ENCODE results near the gene F9. TPM values are rescaled to one million over a fixed set of nuclear protein-coding genes. Genes with fewer than 3 reads are reported as not detected.
"Not testable (repeated sequence)": the region's sequence is repeated elsewhere in the genome, so short reads cannot be mapped to it uniquely, and the experiment has no call there.

F9 gene
- polyA plus RNA-seq (ENCODE audit: low read depth in 6 of 6), result not detected

DNA sequence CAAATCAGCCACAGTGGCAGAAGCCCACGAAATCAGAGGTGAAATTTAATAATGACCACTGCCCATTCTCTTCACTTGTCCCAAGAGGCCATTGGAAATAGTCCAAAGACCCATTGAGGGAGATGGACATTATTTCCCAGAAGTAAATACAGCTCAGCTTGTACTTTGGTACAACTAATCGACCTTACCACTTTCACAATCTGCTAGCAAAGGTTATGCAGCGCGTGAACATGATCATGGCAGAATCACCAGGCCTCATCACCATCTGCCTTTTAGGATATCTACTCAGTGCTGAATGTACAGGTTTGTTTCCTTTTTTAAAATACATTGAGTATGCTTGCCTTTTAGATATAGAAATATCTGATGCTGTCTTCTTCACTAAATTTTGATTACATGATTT is at the start of gene F9:
TSS of gene F9 (plus strand) at position 190 of the 400 bp plus-strand sequence. CDS start at position 216, 26 bp downstream.
- Mint-ChIP-seq H3K4me3 (no peak within 1 kb of the TSS), H3K27ac (no peak within 1 kb of the TSS), H3K27me3 (no peaks in the 10 kb centered on the region), H3K36me3 (no peaks in the 10 kb centered on the region), H3K9me3 (peaks cover 0 to 4% (median 0%) of the 10 kb centered on the region in 7 donors), H3K4me1 (no peaks in the 10 kb centered on the region)
- DNase-seq (no peak), ATAC-seq (ENCODE audit: low read depth in 2 of 2) (no peak)

DNA sequence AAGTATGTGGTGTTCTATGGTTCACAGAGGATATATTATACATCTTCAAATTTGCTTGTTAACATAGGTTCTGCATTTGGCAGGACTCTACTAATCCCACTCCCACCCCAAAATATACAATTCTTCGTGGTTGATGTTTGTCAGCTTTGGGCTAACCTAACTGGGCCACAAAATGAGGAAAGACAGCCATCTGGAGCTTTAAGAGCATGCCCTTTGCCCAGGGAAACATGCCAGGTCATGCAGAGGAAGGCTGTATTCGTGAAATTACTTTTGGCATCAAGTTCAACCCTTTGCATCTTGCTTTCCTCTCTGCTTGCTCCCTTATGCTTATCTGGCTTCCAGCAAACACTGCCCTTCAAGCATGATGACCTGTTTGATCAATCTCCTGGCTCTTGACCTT is 46.8 kb upstream of the F9 start:
- Mint-ChIP-seq H3K36me3 (no peaks in the 10 kb centered on the region), H3K27ac (no peak overlapping the region), H3K4me1 (no peaks in the 10 kb centered on the region), H3K4me3 (no peak overlapping the region), H3K9me3 (peaks cover 0 to 5% (median 1%) of the 10 kb centered on the region in 7 donors), H3K27me3 (peaks cover 0 to 3% (median 0%) of the 10 kb centered on the region in 3 donors)
- ATAC-seq (ENCODE audit: low read depth in 2 of 2) (no peak), DNase-seq (no peak)

DNA sequence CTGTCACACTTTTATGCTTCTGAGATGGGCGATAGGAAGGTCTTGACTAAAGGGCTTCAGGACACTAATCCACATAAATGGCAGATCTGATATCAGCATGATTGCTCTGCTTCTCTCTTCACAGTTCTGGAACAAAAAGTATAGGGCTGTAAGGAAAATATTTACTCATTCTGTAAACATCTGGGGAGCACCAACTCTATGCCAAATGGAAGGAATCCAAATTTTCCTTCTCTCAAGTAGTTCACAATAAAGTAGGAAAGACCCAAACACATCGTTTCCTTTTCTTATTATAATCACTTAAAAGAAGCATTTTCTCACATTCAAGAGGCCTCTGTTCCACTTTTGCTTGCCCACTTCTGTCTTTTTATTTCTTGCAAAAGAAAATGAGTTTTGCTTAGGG is 45.9 kb upstream of the F9 start:
- peaks cover 0 to 3% (median 0%) of the 10 kb centered on the region in 3 donors for H3K27me3 Mint-ChIP-seq
- DNase-seq, result no peak
- no peak for ATAC-seq (ENCODE audit: low read depth in 2 of 2)
- no peaks in the 10 kb centered on the region for H3K4me1 Mint-ChIP-seq
- no peak overlapping the region for H3K4me3 Mint-ChIP-seq
- H3K9me3 Mint-ChIP-seq, result peaks cover 0 to 6% (median 1%) of the 10 kb centered on the region in 7 donors
- no peaks in the 10 kb centered on the region for H3K36me3 Mint-ChIP-seq
- H3K27ac Mint-ChIP-seq, result no peak overlapping the region

DNA sequence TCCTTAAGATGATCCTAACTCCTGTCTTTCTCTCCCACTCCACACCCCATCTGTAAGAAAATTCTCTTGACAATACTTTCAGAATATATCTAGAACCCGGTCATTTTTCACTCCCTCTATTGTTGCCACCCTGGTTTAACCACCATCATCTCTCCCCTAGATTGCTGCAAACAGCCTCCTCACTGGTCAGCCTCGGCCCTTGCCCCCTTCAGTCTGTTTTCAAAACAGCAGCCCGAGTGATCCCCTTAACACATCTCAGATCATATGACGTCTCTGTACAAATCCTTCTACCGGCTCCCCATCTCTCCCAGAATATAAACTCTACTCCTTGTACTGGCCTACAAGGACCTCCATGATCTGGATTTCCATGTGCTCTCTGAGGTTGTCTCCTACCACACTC is 35.2 kb upstream of the F9 start:
- Mint-ChIP-seq H3K27ac (no peak overlapping the region), H3K36me3 (no peaks in the 10 kb centered on the region), H3K4me3 (no peak overlapping the region), H3K9me3 (peaks cover 0 to 5% (median 0%) of the 10 kb centered on the region in 7 donors), H3K4me1 (no peaks in the 10 kb centered on the region), H3K27me3 (no peaks in the 10 kb centered on the region)
- DNase-seq, result no peak
- no peak for ATAC-seq (ENCODE audit: low read depth in 2 of 2)

DNA sequence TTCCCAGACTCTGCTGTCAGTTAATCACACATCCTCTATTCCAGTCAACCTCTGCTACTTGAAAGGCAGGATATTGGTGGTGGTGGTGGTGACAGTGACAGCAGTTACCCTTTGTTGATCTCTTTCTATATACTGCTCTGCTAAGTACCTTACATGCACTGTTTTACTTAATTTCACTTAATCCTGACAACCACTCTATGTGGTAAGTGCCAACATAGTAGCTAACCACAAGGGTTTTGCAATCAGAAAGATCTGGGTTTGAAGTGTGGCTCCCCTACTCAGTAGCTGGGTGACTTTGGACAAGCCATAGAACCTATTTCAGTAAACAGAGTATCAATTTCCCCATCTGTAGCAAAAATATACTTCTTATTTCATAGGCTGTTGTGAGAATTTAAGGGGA is 24.2 kb upstream of the F9 start:
- Mint-ChIP-seq H3K9me3 (no peaks in the 10 kb centered on the region), H3K27ac (no peak overlapping the region), H3K27me3 (peaks cover 0 to 4% (median 0%) of the 10 kb centered on the region in 3 donors), H3K4me1 (no peaks in the 10 kb centered on the region), H3K4me3 (no peak overlapping the region), H3K36me3 (no peaks in the 10 kb centered on the region)
- ATAC-seq (ENCODE audit: low read depth in 2 of 2) (no peak), DNase-seq (no peak)

DNA sequence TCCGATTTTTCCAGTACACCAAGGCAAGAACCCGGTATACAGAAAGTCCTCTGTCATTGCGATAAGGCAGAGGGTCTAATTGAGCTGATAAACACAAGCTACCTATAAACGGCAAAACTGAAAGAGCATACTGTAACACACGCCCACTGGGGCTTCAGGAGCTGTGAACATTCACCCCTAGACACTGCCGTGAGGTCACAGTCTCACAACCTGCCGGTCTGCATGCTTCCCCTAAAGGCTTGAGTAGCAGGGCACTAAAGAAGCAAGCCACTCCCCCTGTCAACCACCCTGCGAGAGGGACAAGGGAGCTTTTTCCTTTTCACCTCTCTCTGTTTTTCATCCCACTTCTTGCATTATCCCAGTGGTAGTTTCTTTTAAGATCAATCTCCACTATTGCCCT is 22.4 kb upstream of the F9 start:
- no peak for ATAC-seq (ENCODE audit: low read depth in 2 of 2)
- no peaks in the 10 kb centered on the region for H3K4me1 Mint-ChIP-seq
- no peaks in the 10 kb centered on the region for H3K9me3 Mint-ChIP-seq
- peaks cover 0 to 4% (median 0%) of the 10 kb centered on the region in 3 donors for H3K27me3 Mint-ChIP-seq
- DNase-seq, result no peak
- H3K27ac Mint-ChIP-seq, result no peak overlapping the region
- no peaks in the 10 kb centered on the region for H3K36me3 Mint-ChIP-seq
- no peak overlapping the region for H3K4me3 Mint-ChIP-seq

DNA sequence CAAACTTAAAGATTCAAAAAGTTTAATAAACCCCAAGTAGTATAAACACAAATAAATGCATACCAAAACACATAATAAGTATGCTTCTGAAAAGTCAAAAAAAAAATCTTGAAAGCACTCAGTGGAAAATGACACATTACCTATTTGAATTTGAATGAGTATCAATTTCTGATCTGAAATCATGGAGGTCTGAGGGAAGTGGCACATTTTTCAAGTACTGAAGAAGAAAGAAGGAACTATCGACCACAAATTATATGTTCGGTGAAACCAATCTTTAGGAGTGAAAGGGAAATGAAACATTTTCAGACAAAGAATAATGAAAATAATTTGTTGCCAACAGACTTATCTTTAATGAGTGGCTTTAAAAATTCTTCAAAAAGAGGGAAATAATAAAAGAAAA is 12.1 kb upstream of the F9 start:
- Mint-ChIP-seq H3K4me3 (no peak overlapping the region), H3K27ac (peak overlapping the region in 1 of 6 donors; percentile 69)

DNA sequence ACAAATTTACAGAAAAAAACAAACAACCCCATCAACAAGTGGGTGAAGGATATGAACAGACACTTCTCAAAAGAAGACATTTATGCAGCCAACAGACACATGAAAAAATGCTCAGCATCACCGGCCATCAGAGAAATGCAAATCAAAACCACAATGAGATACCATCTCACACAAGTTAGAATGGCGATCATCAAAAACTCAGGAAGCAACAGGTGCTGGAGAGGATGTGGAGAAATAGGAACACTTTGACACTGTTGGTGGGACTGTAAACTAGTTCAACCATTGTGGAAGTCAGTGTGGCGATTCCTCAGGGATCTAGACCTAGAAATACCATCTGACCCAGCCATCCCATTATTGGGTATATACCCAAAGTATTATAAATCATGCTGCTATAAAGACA is 1.7 kb upstream of the F9 start:
- H3K36me3 Mint-ChIP-seq; H3K9me3 Mint-ChIP-seq; DNase-seq; H3K27me3 Mint-ChIP-seq; ATAC-seq (ENCODE audit: low read depth in 2 of 2); H3K4me1 Mint-ChIP-seq; H3K4me3 Mint-ChIP-seq: not testable (repeated sequence)
- peak overlapping the region in 1 of 6 donors; percentile 18 for H3K27ac Mint-ChIP-seq

More for the DNA sequence above, 12.1 kb upstream of the F9 start:
- no peak for DNase-seq
- peaks cover 0 to 15% (median 0%) of the 10 kb centered on the region in 7 donors for H3K9me3 Mint-ChIP-seq
- no peaks in the 10 kb centered on the region for H3K27me3 Mint-ChIP-seq
- no peaks in the 10 kb centered on the region for H3K36me3 Mint-ChIP-seq
- ATAC-seq (ENCODE audit: low read depth in 2 of 2), result no peak
- H3K4me1 Mint-ChIP-seq, result no peaks in the 10 kb centered on the region

DNA sequence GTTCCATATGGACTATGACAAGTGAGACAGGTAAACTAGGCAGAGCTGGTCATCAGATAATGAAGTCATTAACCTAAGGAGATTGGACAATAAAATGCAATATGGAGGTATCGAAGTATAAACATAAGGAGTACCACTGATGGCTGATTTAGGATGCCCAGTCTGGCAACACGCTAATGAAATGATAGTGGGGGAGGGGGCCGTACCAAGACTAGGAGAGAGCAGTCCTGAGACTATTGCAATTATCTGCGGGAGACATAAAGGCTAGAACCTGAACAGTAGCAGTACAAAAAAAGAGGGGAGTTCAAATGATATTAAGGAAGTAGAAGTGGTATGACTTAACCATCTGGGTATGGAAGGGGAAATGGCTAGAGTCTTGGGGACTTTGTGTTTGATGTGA is 2.3 kb downstream of the F9 start:
- no peaks in the 10 kb centered on the region for H3K9me3 Mint-ChIP-seq
- H3K27ac Mint-ChIP-seq, result peak overlapping the region in 1 of 6 donors; percentile 49
- ATAC-seq (ENCODE audit: low read depth in 2 of 2), result no peak
- no peak for DNase-seq
- no peaks in the 10 kb centered on the region for H3K4me1 Mint-ChIP-seq
- H3K27me3 Mint-ChIP-seq, result no peaks in the 10 kb centered on the region
- peak overlapping the region in 1 of 8 donors; percentile 16 for H3K4me3 Mint-ChIP-seq
- H3K36me3 Mint-ChIP-seq, result no peaks in the 10 kb centered on the region

DNA sequence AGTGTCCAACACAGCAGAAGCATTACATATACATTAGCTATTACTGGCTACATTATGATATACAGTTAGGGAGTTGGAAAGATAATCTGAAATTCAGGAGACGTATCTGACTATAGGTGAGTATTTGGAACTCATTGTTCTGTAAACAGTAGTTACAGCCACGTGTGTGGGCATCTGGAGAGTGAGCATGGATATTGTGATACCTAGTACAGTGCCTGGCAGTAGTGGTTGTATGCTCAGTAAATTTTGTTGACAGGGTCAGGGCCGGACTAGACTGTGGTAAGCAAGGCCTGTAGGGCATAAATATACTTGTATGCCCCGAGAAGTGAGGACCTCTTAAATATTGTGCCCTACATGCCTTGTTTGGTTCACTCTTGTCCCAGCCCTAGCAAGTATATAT is 2.9 kb downstream of the F9 start:
- no peak for ATAC-seq (ENCODE audit: low read depth in 2 of 2)
- Mint-ChIP-seq H3K4me3 (no peak overlapping the region), H3K9me3 (no peaks in the 10 kb centered on the region)

DNA sequence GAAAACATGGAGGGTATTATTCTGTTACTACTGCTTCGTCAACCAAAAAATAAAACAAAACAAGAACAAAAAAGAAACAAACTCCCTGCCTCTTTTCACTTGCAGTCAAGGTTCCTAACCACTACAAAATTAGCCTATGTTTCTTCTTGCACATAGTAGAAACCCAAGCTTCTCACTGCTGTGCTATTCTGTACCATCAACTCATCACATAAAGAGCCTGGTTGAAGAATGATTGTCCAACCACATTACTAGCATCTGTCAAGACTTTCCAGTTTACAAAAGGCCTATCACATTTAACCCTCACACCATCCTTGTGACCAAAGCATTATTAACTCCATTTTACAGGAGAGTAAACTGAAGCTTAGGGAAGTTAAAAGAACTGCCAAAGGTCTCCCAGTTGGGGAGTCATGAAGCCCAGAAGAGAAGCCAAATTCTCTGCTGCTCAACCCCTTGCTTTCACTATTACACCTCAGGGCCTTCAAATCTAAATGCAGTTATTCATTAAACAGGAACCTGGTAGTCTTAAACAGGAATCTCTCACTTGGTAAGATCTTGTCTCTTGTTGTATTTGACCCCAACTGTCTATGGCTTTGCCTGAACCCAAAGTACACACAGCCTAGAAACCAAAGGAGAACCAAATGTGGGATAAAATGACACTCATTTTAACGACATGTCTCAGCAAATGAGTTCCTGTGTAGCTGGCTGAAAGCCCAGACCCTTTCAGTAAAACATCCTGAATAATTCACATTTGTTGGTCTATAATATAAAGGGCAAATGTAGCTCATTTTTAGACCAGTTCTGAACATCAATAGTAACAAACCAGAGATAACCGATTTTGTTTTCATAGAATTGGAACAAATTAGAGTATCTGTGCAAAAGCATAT is 8.6 kb downstream of the F9 start:
- ATAC-seq (ENCODE audit: low read depth in 2 of 2) (no peak), DNase-seq (no peak)
- Mint-ChIP-seq H3K27me3 (no peaks in the 10 kb centered on the region), H3K9me3 (no peaks in the 10 kb centered on the region), H3K4me3 (no peak overlapping the region), H3K27ac (no peak overlapping the region), H3K36me3 (no peaks in the 10 kb centered on the region), H3K4me1 (no peaks in the 10 kb centered on the region)

More for the DNA sequence above, 2.9 kb downstream of the F9 start:
- no peaks in the 10 kb centered on the region for H3K4me1 Mint-ChIP-seq
- H3K27me3 Mint-ChIP-seq, result no peaks in the 10 kb centered on the region
- no peak overlapping the region for H3K27ac Mint-ChIP-seq
- DNase-seq, result no peak
- no peaks in the 10 kb centered on the region for H3K36me3 Mint-ChIP-seq

DNA sequence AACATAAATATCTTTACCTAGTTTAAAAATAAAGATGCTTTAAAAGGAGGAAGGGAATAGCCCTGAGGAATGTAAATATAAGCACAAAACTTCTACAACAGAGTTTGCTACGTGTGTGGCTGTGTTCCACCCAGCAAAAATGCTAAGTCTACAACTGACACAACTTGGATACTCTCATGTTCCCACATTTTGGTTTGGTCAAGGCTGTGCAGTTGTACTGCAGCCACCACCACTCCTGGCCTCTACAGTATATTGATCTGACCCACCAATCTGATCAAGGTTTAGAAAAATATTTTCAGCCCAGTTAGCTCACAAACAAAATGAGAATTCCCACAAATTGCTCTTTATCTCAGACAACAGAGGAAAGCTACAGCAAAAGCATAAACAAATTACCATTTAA is 12.1 kb downstream of the F9 start:
- no peaks in the 10 kb centered on the region for H3K27me3 Mint-ChIP-seq
- H3K27ac Mint-ChIP-seq, result no peak overlapping the region
- ATAC-seq (ENCODE audit: low read depth in 2 of 2), result no peak

DNA sequence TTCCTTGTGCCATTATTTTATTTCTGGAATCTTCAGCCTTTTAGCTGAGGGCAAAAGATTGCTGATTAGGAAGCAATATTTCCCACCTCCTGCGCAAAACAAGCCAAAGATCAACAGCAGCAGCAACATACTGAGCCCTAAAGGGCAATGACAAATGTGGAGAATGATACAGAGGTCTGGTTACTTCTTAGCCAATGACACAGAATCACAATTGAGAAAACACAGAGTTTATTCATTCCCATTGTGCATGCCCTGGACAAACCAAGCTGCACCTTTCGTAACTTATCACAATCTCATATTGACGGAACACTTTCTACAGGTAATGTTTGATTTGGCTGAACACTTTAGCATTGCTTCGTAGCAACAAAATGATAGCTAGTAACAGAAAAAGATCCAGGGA is 13.4 kb downstream of the F9 start:
- H3K27ac Mint-ChIP-seq, result no peak overlapping the region
- no peak overlapping the region for H3K4me3 Mint-ChIP-seq
- no peak for ATAC-seq (ENCODE audit: low read depth in 2 of 2)
- DNase-seq, result no peak
- H3K27me3 Mint-ChIP-seq, result no peaks in the 10 kb centered on the region
- no peaks in the 10 kb centered on the region for H3K9me3 Mint-ChIP-seq
- H3K4me1 Mint-ChIP-seq, result no peaks in the 10 kb centered on the region
- no peaks in the 10 kb centered on the region for H3K36me3 Mint-ChIP-seq

More for the DNA sequence above, 12.1 kb downstream of the F9 start:
- no peaks in the 10 kb centered on the region for H3K36me3 Mint-ChIP-seq
- no peaks in the 10 kb centered on the region for H3K9me3 Mint-ChIP-seq
- DNase-seq, result no peak
- no peaks in the 10 kb centered on the region for H3K4me1 Mint-ChIP-seq
- H3K4me3 Mint-ChIP-seq, result no peak overlapping the region

DNA sequence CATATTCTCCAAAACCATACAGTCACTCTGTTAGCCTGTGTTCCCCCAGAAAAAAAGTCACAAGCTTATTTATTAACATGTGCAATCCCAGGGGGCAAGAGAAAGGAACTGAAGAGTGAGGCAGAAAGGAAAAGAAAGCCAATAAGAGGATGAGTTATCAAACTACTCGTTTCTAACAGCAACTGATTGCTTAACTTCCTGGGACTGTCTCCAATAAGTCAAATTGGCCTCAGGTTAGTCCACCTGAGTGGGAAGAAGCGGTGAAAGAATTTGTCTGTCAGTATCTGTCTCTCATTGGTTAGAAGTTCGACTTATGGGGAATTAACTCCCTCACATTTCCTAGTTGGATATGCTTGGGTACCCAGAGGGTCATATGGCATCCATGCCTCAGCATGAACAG is 14.1 kb downstream of the F9 start:
- ATAC-seq (ENCODE audit: low read depth in 2 of 2), result no peak
- Mint-ChIP-seq H3K4me1 (no peaks in the 10 kb centered on the region), H3K4me3 (no peak overlapping the region), H3K27me3 (no peaks in the 10 kb centered on the region), H3K27ac (no peak overlapping the region), H3K36me3 (no peaks in the 10 kb centered on the region), H3K9me3 (no peaks in the 10 kb centered on the region)
- no peak for DNase-seq
